Endodermal cell (in vitro differentiated cells): ENCODE measurements around the gene GPATCH8. TPM values are rescaled to one million over a fixed set of nuclear protein-coding genes. Genes with fewer than 3 reads are reported as not detected.

Source experiments
- DNase-seq: peaks from one replicate; pipeline ENCODE4 v3.0.0-alpha.2; 2017
- H3K27ac ChIP-seq: 2 replicates; pipeline ENCODE4 v1.5.1; 2013; ENCODE audit warnings: mild to moderate bottlenecking, low read depth, low read length, moderate library complexity
- H3K27me3 ChIP-seq: 2 replicates; pipeline ENCODE4 v1.6.1; 2013; ENCODE audit warnings: mild to moderate bottlenecking, low read length, moderate library complexity; ENCODE audit not compliant: insufficient read depth, control insufficient read depth, poor library complexity, severe bottlenecking
- H3K36me3 ChIP-seq: 2 replicates; pipeline ENCODE4 v1.7.0; 2013; ENCODE audit warnings: mild to moderate bottlenecking, low read length, moderate library complexity; ENCODE audit not compliant: control insufficient read depth, insufficient read depth
- H3K4me1 ChIP-seq: one replicate; pipeline ENCODE4 v1.7.0; 2013; ENCODE audit warnings: low read length; ENCODE audit not compliant: control insufficient read depth, insufficient read depth
- H3K4me3 ChIP-seq: 2 replicates; pipeline ENCODE4 v1.5.1; 2013; ENCODE audit warnings: mild to moderate bottlenecking, low read length, moderate library complexity
- H3K9ac ChIP-seq: 2 replicates; pipeline ENCODE4 v1.6.1; 2013; ENCODE audit warnings: mild to moderate bottlenecking, low read length, moderate library complexity; ENCODE audit not compliant: poor library complexity, severe bottlenecking; ENCODE audit errors: extremely low read depth
- H3K9me3 ChIP-seq: 2 replicates; pipeline ENCODE4 v1.6.1; 2013; ENCODE audit warnings: mild to moderate bottlenecking, low read length, moderate library complexity; ENCODE audit not compliant: control insufficient read depth
- H3K27ac Mint-ChIP-seq: 2 replicates; pipeline ENCODE4 v1.8.0; 2020; ENCODE audit warnings: mixed read lengths
- H3K27me3 Mint-ChIP-seq: 2 replicates; pipeline ENCODE4 v1.8.0; 2021; ENCODE audit warnings: mild to moderate bottlenecking, mixed read lengths; ENCODE audit not compliant: insufficient read depth
- H3K36me3 Mint-ChIP-seq: 2 replicates; pipeline ENCODE4 v1.8.0; 2020; ENCODE audit warnings: low read depth, mixed read lengths
- H3K4me1 Mint-ChIP-seq: 2 replicates; pipeline ENCODE4 v1.8.0; 2020; ENCODE audit warnings: mixed read lengths
- H3K4me3 Mint-ChIP-seq: 2 replicates; pipeline ENCODE4 v1.8.0; 2020; ENCODE audit warnings: mild to moderate bottlenecking, moderate library complexity, mixed read lengths
- H3K9me3 Mint-ChIP-seq: 2 replicates; pipeline ENCODE4 v1.8.0; 2020; ENCODE audit warnings: mild to moderate bottlenecking, mixed read lengths
- WGBS, 2 experiments: methylation state at CpG; one replicate each; pipeline versions ENCODE4 v1.1.5 to v1.1.7; 2013; ENCODE audit warnings: missing lambda C conversion rate in 2 of 2, mixed read lengths in 1 of 2; ENCODE audit not compliant: insufficient coverage in 1 of 2, insufficient read length in 1 of 2; 5-methylcytosine and 5-hydroxymethylcytosine counted together
- total RNA-seq, 2 donors: library from RNA; stranded (reverse); fragmentation: NEBNext Ultra II Directional in 1 of 2; extraction: Animal tissue kit (Norgen Biotek cat#: 25700) in 1 of 2; gene quantifications; 2 replicates in 1 of 2; 3 replicates in 1 of 2; pipeline ENCODE4 v1.2.1, GENCODE V29; 2021
- TF ChIP-seq, protein P1 (sequence below): fragments of 200-600 bp; sonication (generic); conservative IDR thresholded peaks from 2 replicates; pipeline ENCODE4 v1.5.0; 2021; ENCODE audit warnings: antibody characterized with exemption, mild to moderate bottlenecking

GPATCH8 gene
- total RNA-seq, 2 donors from 2014 or later, result 49.9 to 55.2 TPM

DNA sequence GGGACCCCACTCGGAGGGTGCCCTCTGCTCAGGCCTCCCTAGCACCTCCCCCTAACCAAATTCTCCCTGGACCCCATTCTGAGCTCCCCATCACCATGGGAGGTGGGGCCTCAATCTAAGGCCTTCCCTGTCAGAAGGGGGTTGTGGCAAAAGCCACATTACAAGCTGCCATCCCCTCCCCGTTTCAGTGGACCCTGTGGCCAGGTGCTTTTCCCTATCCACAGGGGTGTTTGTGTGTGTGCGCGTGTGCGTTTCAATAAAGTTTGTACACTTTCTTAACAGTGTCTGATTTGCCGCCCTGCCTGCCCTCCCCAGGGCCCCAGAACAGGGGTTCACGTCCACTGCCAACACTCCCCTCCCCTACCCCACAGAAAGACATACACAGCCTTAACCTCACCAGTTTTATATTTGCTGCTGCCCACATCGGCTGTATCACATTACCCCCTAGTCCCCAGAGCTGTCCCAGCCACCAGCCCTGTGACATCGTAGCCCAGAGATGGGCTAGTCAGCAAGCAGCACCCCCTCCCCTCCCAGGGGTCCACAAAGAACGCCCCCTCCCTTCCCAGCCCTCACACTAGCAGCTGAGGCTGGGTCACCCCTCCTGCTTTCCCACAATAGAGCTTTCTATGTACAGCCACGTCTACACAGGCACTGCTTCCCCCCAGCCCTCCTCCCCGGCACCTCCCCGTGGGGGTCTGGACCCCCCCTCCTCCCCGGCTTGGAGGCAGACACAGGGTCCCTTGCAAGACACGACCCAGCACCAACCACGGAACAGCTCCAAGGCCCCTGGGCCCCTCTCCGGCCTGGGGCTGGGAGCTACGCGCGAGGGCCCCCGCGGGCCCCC is 150.2 kb downstream of the GPATCH8 start:
- H3K4me3 Mint-ChIP-seq, result peak overlapping the region; percentile 43
- Histone ChIP-seq H3K27ac (no peak overlapping the region), H3K27me3 (no peaks in the 10 kb centered on the region), H3K9me3 (no peaks in the 10 kb centered on the region), H3K4me3 (no peak overlapping the region), H3K36me3 (peaks cover 32% of the 10 kb centered on the region), H3K4me1 (no peaks in the 10 kb centered on the region), H3K9ac (no peak overlapping the region)
- DNase-seq, result no peak
- H3K27ac Mint-ChIP-seq, result no peak overlapping the region
- H3K27me3 Mint-ChIP-seq, result peaks cover 3% of the 10 kb centered on the region
- H3K4me1 Mint-ChIP-seq, result no peaks in the 10 kb centered on the region
- no peaks in the 10 kb centered on the region for H3K9me3 Mint-ChIP-seq
- peaks cover 19% of the 10 kb centered on the region for H3K36me3 Mint-ChIP-seq
- TF ChIP-seq, protein P1, sequence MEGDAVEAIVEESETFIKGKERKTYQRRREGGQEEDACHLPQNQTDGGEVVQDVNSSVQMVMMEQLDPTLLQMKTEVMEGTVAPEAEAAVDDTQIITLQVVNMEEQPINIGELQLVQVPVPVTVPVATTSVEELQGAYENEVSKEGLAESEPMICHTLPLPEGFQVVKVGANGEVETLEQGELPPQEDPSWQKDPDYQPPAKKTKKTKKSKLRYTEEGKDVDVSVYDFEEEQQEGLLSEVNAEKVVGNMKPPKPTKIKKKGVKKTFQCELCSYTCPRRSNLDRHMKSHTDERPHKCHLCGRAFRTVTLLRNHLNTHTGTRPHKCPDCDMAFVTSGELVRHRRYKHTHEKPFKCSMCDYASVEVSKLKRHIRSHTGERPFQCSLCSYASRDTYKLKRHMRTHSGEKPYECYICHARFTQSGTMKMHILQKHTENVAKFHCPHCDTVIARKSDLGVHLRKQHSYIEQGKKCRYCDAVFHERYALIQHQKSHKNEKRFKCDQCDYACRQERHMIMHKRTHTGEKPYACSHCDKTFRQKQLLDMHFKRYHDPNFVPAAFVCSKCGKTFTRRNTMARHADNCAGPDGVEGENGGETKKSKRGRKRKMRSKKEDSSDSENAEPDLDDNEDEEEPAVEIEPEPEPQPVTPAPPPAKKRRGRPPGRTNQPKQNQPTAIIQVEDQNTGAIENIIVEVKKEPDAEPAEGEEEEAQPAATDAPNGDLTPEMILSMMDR, result no peak
- WGBS, 2 experiments, result 66 to 82% methylated on average over 8 to 22 of the region's 22 CpGs

- no peak overlapping the region for H3K27ac Mint-ChIP-seq
- H3K4me3 Mint-ChIP-seq, result no peak overlapping the region
- no peak for DNase-seq
- 93 to 98% methylated on average over 22 to 36 of the region's 36 CpGs for WGBS, 2 experiments
- H3K36me3 Mint-ChIP-seq, result peaks cover 19% of the 10 kb centered on the region
- no peak overlapping the region for H3K27ac ChIP-seq
- no peaks in the 10 kb centered on the region for H3K9me3 ChIP-seq
- no peaks in the 10 kb centered on the region for H3K4me1 ChIP-seq
- no peaks in the 10 kb centered on the region for H3K27me3 ChIP-seq
- H3K27me3 Mint-ChIP-seq, result peaks cover 3% of the 10 kb centered on the region
- H3K4me1 Mint-ChIP-seq, result no peaks in the 10 kb centered on the region
- H3K9ac ChIP-seq, result no peak overlapping the region
- TF ChIP-seq, protein P1, result no peak
- H3K9me3 Mint-ChIP-seq, result no peaks in the 10 kb centered on the region
- H3K4me3 ChIP-seq, result no peak overlapping the region
- peaks cover 28% of the 10 kb centered on the region for H3K36me3 ChIP-seq
Measured at GRCh38 chr17:44351961-44352827, 151.0 kb downstream of the GPATCH8 start.

GRCh38 chr17:44351464-44351863 is 151.7 kb downstream of the GPATCH8 start:
- no peak overlapping the region for H3K4me3 ChIP-seq
- no peaks in the 10 kb centered on the region for H3K4me1 ChIP-seq
- no peak overlapping the region for H3K27ac Mint-ChIP-seq
- H3K9me3 ChIP-seq, result no peaks in the 10 kb centered on the region
- H3K9me3 Mint-ChIP-seq, result no peaks in the 10 kb centered on the region
- DNase-seq, result no peak
- peaks cover 19% of the 10 kb centered on the region for H3K36me3 Mint-ChIP-seq
- H3K27ac ChIP-seq, result no peak overlapping the region
- no peaks in the 10 kb centered on the region for H3K27me3 ChIP-seq
- no peak overlapping the region for H3K9ac ChIP-seq
- no peak overlapping the region for H3K4me3 Mint-ChIP-seq
- H3K36me3 ChIP-seq, result peaks cover 28% of the 10 kb centered on the region
- peaks cover 3% of the 10 kb centered on the region for H3K27me3 Mint-ChIP-seq
- TF ChIP-seq, protein P1, result no peak
- WGBS, 2 experiments, result 93 to 100% methylated on average over 3 to 8 of the region's 8 CpGs
- no peaks in the 10 kb centered on the region for H3K4me1 Mint-ChIP-seq
